HCT116 (cell line): ENCODE data around the gene IFNL1. TPM values are rescaled to one million over a fixed set of nuclear protein-coding genes. Genes with fewer than 3 reads are reported as not detected.

ENCODE experiments used
- ATAC-seq: fragments of 200-7000 bp; cut with Tn5 transposase; 2 replicates; pipeline ENCODE4 v1.9.1; 2020; ENCODE audit warnings: mild to moderate bottlenecking, moderate library complexity
- BruUV-seq: library from RNA; stranded (reverse); fragments of 400-500 nt; replicated peaks from 2 replicates; lab custom pipeline; 2021; lab: Mats Ljungman, UMichigan
- CTCF ChIA-PET: fragments of 300-600 bp; sonication (Branson Sonifier 250); formaldehyde crosslinking; loops from one replicate; lab custom pipeline; 2021; ENCODE audit warnings: antibody characterized with exemption; lab: Charles Lee
- POLR2A ChIA-PET: fragments of 300-600, 350-600 bp; sonication (Branson Sonifier 250); formaldehyde crosslinking; loops from one replicate; lab custom pipeline; 2021; ENCODE audit warnings: antibody characterized with exemption; lab: Charles Lee
- RAD21 ChIA-PET, 2 experiments: fragments of 300-600 bp; sonication (Branson Sonifier 250); formaldehyde crosslinking; loops; one replicate each; lab custom pipeline; 2023; ENCODE audit warnings: low total read pairs in 2 of 2; ENCODE audit not compliant: uncharacterized antibody in 2 of 2, unreplicated experiment in 2 of 2, low non-redundant PET in 1 of 2; lab: Charles Lee
- DNase-seq: peaks from one replicate; pipeline ENCODE4 v3.0.0-alpha.2; 2010; ENCODE audit warnings: low read depth, low spot score
- H2AFZ ChIP-seq: fragments of 200-600 bp; shearing (Covaris generic), sonication (generic); 2 replicates; pipeline ENCODE4 v1.6.1; 2017; ENCODE audit warnings: low read depth, mixed run types, mixed read lengths, antibody characterized with exemption, low read length; ENCODE audit not compliant: poor library complexity, severe bottlenecking
- H3K27ac ChIP-seq: 2 replicates; pipeline ENCODE4 v1.5.1; 2012; ENCODE audit warnings: low read depth, low read length
- H3K27me3 ChIP-seq: fragments of 200-600 bp; sonication (generic); 2 replicates; pipeline ENCODE4 v1.6.1; 2016; ENCODE audit warnings: mixed run types, low read length, mixed read lengths; ENCODE audit not compliant: insufficient read depth
- H3K36me3 ChIP-seq, 2 experiments: fragments of 200-500 bp in 1 of 2; fragments of 200-600 bp in 1 of 2; sonication (Bioruptor generic) in 1 of 2; sonication (generic) in 1 of 2; 2 replicates each; pipeline versions ENCODE4 v1.5.1 to v1.6.1; 2014 to 2016; ENCODE audit warnings: low read length in 2 of 2, inconsistent platforms in 1 of 2, mixed read lengths in 1 of 2, mixed run types in 1 of 2; ENCODE audit not compliant: insufficient read depth in 2 of 2, control insufficient read depth in 1 of 2
- H3K4me1 ChIP-seq, 2 experiments: fragments of 200-600 bp in 1 of 2; sonication (generic) in 1 of 2; 2 replicates each; pipeline versions ENCODE4 v1.5.1 to v1.6.1; 2012 to 2017; ENCODE audit warnings: low read length in 2 of 2, inconsistent platforms in 1 of 2, mild to moderate bottlenecking in 1 of 2, mixed read lengths in 1 of 2, mixed run types in 1 of 2, moderate library complexity in 1 of 2; ENCODE audit not compliant: insufficient read depth in 2 of 2, control insufficient read depth in 1 of 2
- H3K4me2 ChIP-seq: fragments of 200-600 bp; sonication (generic); 2 replicates; pipeline ENCODE4 v1.6.1; 2017; ENCODE audit warnings: mixed run types, low read length, mixed read lengths
- H3K4me3 ChIP-seq, 2 experiments: fragments of 200-600 bp in 1 of 2; sonication (generic) in 1 of 2; replicated peaks in 1 of 2; 2 replicates each; pipeline ENCODE4 v1.5.1; 2011 to 2016; ENCODE audit warnings: low read length in 2 of 2, control low read depth in 1 of 2, low read depth in 1 of 2, mild to moderate bottlenecking in 1 of 2, mixed read lengths in 1 of 2, mixed run types in 1 of 2
- H3K79me2 ChIP-seq: fragments of 200-600 bp; sonication (generic); 2 replicates; pipeline ENCODE4 v1.6.1; 2017; ENCODE audit warnings: mild to moderate bottlenecking, mixed run types, low read length, moderate library complexity, mixed read lengths; ENCODE audit not compliant: insufficient read depth
- H3K9ac ChIP-seq: fragments of 200-600 bp; sonication (generic); 2 replicates; pipeline ENCODE4 v1.6.1; 2016; ENCODE audit warnings: low read length, mixed read lengths
- H3K9me2 ChIP-seq: fragments of 200-600 bp; sonication (generic), shearing (Covaris generic); 2 replicates; pipeline ENCODE4 v1.6.1; 2017; ENCODE audit warnings: mixed run types, mild to moderate bottlenecking, moderate library complexity; ENCODE audit not compliant: insufficient read depth
- H3K9me3 ChIP-seq, 2 experiments: fragments of 200-500 bp in 1 of 2; fragments of 200-600 bp in 1 of 2; sonication (Bioruptor generic) in 1 of 2; sonication (generic) in 1 of 2; 2 replicates each; pipeline ENCODE4 v1.6.1; 2014 to 2017; ENCODE audit warnings: low read length in 2 of 2, mixed read lengths in 2 of 2, inconsistent platforms in 1 of 2, low read depth in 1 of 2, mild to moderate bottlenecking in 1 of 2, mixed run types in 1 of 2, moderate library complexity in 1 of 2; ENCODE audit not compliant: control insufficient read depth in 1 of 2, insufficient read depth in 1 of 2
- H4K20me1 ChIP-seq: fragments of 200-600 bp; sonication (generic), shearing (Covaris generic); 2 replicates; pipeline ENCODE4 v1.6.1; 2017; ENCODE audit warnings: mixed run types, mild to moderate bottlenecking, moderate library complexity; ENCODE audit not compliant: insufficient read depth
- ATF3 ChIP-seq: IDR thresholded peaks from 2 replicates; pipeline ENCODE4 v1.6.1; 2012
- EGR1 ChIP-seq: IDR thresholded peaks from 2 replicates; pipeline ENCODE4 v1.6.1; 2012; ENCODE audit warnings: low read depth
- EZH2phosphoT487 ChIP-seq: fragments of 200-600 bp; IDR thresholded peaks from 2 replicates; pipeline ENCODE4 v1.6.1; 2018; ENCODE audit warnings: antibody characterized with exemption, borderline replicate concordance
- JUND ChIP-seq: IDR thresholded peaks from 2 replicates; pipeline ENCODE4 v1.6.1; 2012
- SIN3A ChIP-seq: IDR thresholded peaks from 2 replicates; pipeline ENCODE4 v1.6.1; 2012; ENCODE audit warnings: low read depth
- SP1 ChIP-seq: IDR thresholded peaks from 2 replicates; pipeline ENCODE4 v1.6.1; 2012; ENCODE audit warnings: low read depth
- TCF7L2 ChIP-seq: IDR thresholded peaks from 2 replicates; pipeline ENCODE4 v1.7.0; 2011; ENCODE audit warnings: borderline replicate concordance, inconsistent platforms; ENCODE audit not compliant: insufficient read depth, insufficient read length; ENCODE audit errors: extremely low read depth
- ZFX ChIP-seq: fragments of 450-650 bp; IDR thresholded peaks from 2 replicates; pipeline ENCODE4 v1.6.1; 2017
- ZNF274 ChIP-seq: fragments of 200-500 bp; sonication (Bioruptor generic); IDR thresholded peaks from 2 replicates; pipeline ENCODE4 v1.6.1; 2014; ENCODE audit warnings: mild to moderate bottlenecking, low read depth, low read length, inconsistent platforms
- intact Hi-C: fragments of 100-400 bp; cut with micrococcal nuclease; formaldehyde crosslinking; loops from 2 replicates; pipeline ENCODE4 v1.10.0; 2022
- total RNA-seq: library from RNA; stranded (reverse); gene quantifications from one replicate; pipeline ENCODE4 v1.2.1, GENCODE V29; 2021; ENCODE audit not compliant: unreplicated experiment

IFNL1 gene
- total RNA-seq, 1 experiment from 2014 or later = not detected

- intact Hi-C loops = no loop called here
- Histone ChIP-seq H3K4me2 (no peak overlapping the region), H3K4me3 (no peak overlapping the region), H3K4me1 (no peaks in the 10 kb centered on the region), H3K9me3 (no peaks in the 10 kb centered on the region), H3K27me3 (no peaks in the 10 kb centered on the region), H3K9me2 (no peaks in the 10 kb centered on the region), H3K36me3 (no peaks in the 10 kb centered on the region), H3K79me2 (no peaks in the 10 kb centered on the region), H2AFZ (no peak overlapping the region), H3K27ac (no peak overlapping the region), H3K9ac (no peak overlapping the region), H4K20me1 (no peaks in the 10 kb centered on the region)
- ChIA-PET POLR2A (no interaction called here), CTCF (no interaction called here), RAD21 (no interaction called here)
- BruUV-seq = no TSS peak
- no peak for TF ChIP-seq ZFX
- no peak for TF ChIP-seq EZH2phosphoT487
- no peak for TF ChIP-seq SP1
- DNase-seq (no peak), ATAC-seq (no peak)
Measured at GRCh38 chr19:39263912-39264305, 32.3 kb upstream of the IFNL1 start.

- RAD21 ChIA-PET = no interaction called here
- Histone ChIP-seq H3K27me3 (no peaks in the 10 kb centered on the region), H3K9me2 (no peaks in the 10 kb centered on the region), H3K4me3 (no peak overlapping the region), H4K20me1 (no peaks in the 10 kb centered on the region), H3K9me3 (no peaks in the 10 kb centered on the region), H3K36me3 (no peaks in the 10 kb centered on the region), H3K4me1 (no peaks in the 10 kb centered on the region), H2AFZ (no peak overlapping the region), H3K9ac (no peak overlapping the region), H3K4me2 (no peak overlapping the region), H3K27ac (no peak overlapping the region), H3K79me2 (no peaks in the 10 kb centered on the region)
- intact Hi-C loops = no loop called here
- ATAC-seq (no peak), DNase-seq (no peak)
- POLR2A ChIA-PET = no interaction called here
- BruUV-seq = no TSS peak
- CTCF ChIA-PET = no interaction called here
- no peak for TF ChIP-seq ZNF274
- TF ChIP-seq ATF3 = no peak
- TF ChIP-seq SIN3A = no peak
- TF ChIP-seq ZFX = no peak
- no peak for TF ChIP-seq EGR1
- no peak for TF ChIP-seq TCF7L2
- no peak for TF ChIP-seq JUND
Measured at GRCh38 chr19:39264306-39265290, 31.6 kb upstream of the IFNL1 start.
